Measurements from ENCODE around the gene DIRAS1.

DNA sequence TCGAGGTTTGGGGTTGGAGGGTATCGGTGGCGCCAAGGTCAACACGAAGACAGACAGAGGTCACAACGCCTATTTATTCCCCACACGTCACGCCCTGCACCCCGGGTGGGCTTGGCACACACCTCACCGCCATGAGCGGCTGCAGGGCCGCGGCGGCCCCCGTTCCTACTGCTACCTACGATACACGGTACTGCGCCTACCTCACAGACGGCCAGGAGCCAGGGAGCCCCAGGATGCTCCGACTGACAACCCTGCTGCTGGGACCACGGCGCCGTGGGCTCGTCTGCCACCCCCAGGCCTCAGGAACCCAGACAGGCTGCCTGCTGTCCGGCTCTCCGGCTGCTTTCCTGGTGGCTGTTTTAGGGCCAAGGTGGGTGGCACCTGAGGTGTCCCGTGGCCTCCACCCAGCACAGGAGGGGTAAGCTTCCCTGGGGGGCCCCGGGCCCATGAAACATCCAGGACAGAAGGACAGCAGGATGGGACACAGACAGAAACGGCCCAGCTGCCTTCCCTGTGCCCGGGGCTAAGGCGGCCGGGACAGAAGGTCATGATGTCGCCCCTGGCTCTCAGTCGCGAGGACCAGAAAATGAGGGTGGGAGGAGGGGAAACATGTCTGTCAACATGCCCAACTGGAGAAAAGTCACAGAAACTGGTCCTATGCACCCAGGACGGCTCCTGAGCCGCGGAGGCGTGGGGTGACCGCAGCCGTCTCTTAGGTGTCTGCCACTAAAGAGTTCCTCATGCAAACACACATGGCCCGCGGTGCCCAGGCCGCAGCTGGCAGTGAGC, 33.7 kb upstream of the DIRAS1 start:
- TF ChIP-seq, protein P1, sequence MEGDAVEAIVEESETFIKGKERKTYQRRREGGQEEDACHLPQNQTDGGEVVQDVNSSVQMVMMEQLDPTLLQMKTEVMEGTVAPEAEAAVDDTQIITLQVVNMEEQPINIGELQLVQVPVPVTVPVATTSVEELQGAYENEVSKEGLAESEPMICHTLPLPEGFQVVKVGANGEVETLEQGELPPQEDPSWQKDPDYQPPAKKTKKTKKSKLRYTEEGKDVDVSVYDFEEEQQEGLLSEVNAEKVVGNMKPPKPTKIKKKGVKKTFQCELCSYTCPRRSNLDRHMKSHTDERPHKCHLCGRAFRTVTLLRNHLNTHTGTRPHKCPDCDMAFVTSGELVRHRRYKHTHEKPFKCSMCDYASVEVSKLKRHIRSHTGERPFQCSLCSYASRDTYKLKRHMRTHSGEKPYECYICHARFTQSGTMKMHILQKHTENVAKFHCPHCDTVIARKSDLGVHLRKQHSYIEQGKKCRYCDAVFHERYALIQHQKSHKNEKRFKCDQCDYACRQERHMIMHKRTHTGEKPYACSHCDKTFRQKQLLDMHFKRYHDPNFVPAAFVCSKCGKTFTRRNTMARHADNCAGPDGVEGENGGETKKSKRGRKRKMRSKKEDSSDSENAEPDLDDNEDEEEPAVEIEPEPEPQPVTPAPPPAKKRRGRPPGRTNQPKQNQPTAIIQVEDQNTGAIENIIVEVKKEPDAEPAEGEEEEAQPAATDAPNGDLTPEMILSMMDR (conservative IDR thresholded peaks at IDR 0.05 in 1 of 2, IDR thresholded peaks at IDR 0.05 in 1 of 2; ENCODE audit: extremely low read depth in 1 of 2, insufficient read depth in 1 of 2, low read depth in 1 of 2, low read length in 2 of 2) = no peak
- TF ChIP-seq EZH2 (IDR thresholded peaks at IDR 0.05; ENCODE audit: borderline replicate concordance, low read length) = no peak
